ENCODE measurements around the gene KBTBD2.
A peak's percentile ranks its signal among the peaks of the same experiment; 100 is the strongest.

The KBTBD2 gene

GRCh38 chr7:32893722-32894121, 2.2 kb upstream of the KBTBD2 start:
- TF ChIP-seq CTCF (IDR thresholded peaks at IDR 0.05; ENCODE audit: borderline replicate concordance, insufficient read depth, low read depth, low read length), result no peak
- no peak overlapping the region for H3K4me3 ChIP-seq (ENCODE audit: low read depth, low read length)

- no peak overlapping the region for H3K4me3 ChIP-seq (ENCODE audit: low read depth, low read length)
- TF ChIP-seq CTCF (IDR thresholded peaks at IDR 0.05; ENCODE audit: borderline replicate concordance, insufficient read depth, low read depth, low read length), result no peak
Observed at GRCh38 chr7:32893207-32893524, 1.6 kb upstream of the KBTBD2 start.

GRCh38 chr7:32892521-32893206, 1.1 kb upstream of the KBTBD2 start:
- peak overlapping the region; percentile 92 for H3K4me3 ChIP-seq (ENCODE audit: low read depth, low read length)
- TF ChIP-seq CTCF (IDR thresholded peaks at IDR 0.05; ENCODE audit: borderline replicate concordance, insufficient read depth, low read depth, low read length), result no peak

GRCh38 chr7:32891800-32892520, 400 bp upstream of the KBTBD2 start:
- no peak for TF ChIP-seq CTCF (IDR thresholded peaks at IDR 0.05; ENCODE audit: borderline replicate concordance, insufficient read depth, low read depth, low read length)
- peak overlapping the region; percentile 92 for H3K4me3 ChIP-seq (ENCODE audit: low read depth, low read length)

- peak overlapping the region; percentile 92 for H3K4me3 ChIP-seq (ENCODE audit: low read depth, low read length)
- no peak for TF ChIP-seq CTCF (IDR thresholded peaks at IDR 0.05; ENCODE audit: borderline replicate concordance, insufficient read depth, low read depth, low read length)
Observed at GRCh38 chr7:32890793-32891042, 842 bp downstream of the KBTBD2 start.

GRCh38 chr7:32890010-32890792, 1.4 kb downstream of the KBTBD2 start:
- TF ChIP-seq CTCF (IDR thresholded peaks at IDR 0.05; ENCODE audit: borderline replicate concordance, insufficient read depth, low read depth, low read length), result no peak

More at GRCh38 chr7:32890010-32890792, 1.4 kb downstream of the KBTBD2 start:
- H3K4me3 ChIP-seq (ENCODE audit: low read depth, low read length), result peak overlapping the region; percentile 92

Measured in GM12875 (cell line).